B cell (primary cell): ENCODE results near the gene HMSD.

ENCODE experiments used
- CTCF ChIP-seq: fragments of 200-600 bp; IDR thresholded peaks from one replicate; pipeline ENCODE4 v1.8.0; 2022; ENCODE audit warnings: antibody characterized with exemption, mild to moderate bottlenecking
- EZH2 ChIP-seq: IDR thresholded peaks from 2 replicates; pipeline ENCODE4 v1.6.1; 2012; ENCODE audit warnings: borderline replicate concordance, low read depth, mild to moderate bottlenecking, moderate library complexity, low read length; ENCODE audit not compliant: insufficient read depth, poor library complexity, severe bottlenecking

- TF ChIP-seq CTCF (no peak), EZH2 (no peak)
Observed at GRCh38 chr18:63905361-63905760, 43.7 kb upstream of the HMSD start.
